ENCODE measurements around the gene DSP. TPM values are rescaled to one million over a fixed set of nuclear protein-coding genes. Genes with fewer than 3 reads are reported as not detected.

DSP gene
- total and polyA plus RNA-seq, 2 of the 13 experiments (the other 11 are each of a cell fraction or from before 2014, with no cell fraction given) = 89.8 to 117 TPM

- TF ChIP-seq PATZ1 (CRISPR knock-in tag; IDR thresholded peaks at IDR 0.05) (0 out of 2 replicates have a peak, but pooled peaks have one; percentile 22), ZNF615 (CRISPR knock-in tag; IDR thresholded peaks at IDR 0.05; ENCODE audit: borderline replicate concordance) (0 out of 2 replicates have a peak, but pooled peaks have one; percentile 62), ZNF138 (CRISPR knock-in tag; IDR thresholded peaks at IDR 0.05; ENCODE audit: low read depth) (peak; percentile 72), ZBTB2 (CRISPR knock-in tag; IDR thresholded peaks at IDR 0.05; ENCODE audit: low read depth) (0 out of 2 replicates have a peak, but pooled peaks have one; percentile 33), ZNF770 (CRISPR knock-in tag; IDR thresholded peaks at IDR 0.05) (peak; percentile 54), ZNF329 (CRISPR knock-in tag; IDR thresholded peaks at IDR 0.05; ENCODE audit: low read depth) (0 out of 2 replicates have a peak, but pooled peaks have one; percentile 66), ZNF230 (CRISPR knock-in tag; IDR thresholded peaks at IDR 0.05) (0 out of 2 replicates have a peak, but pooled peaks have one; percentile 78), ZNF691 (CRISPR knock-in tag; IDR thresholded peaks at IDR 0.05; ENCODE audit: borderline replicate concordance, low read depth) (0 out of 2 replicates have a peak, but pooled peaks have one; percentile 12), GFI1 (CRISPR knock-in tag; IDR thresholded peaks at IDR 0.05; ENCODE audit: borderline replicate concordance) (0 out of 2 replicates have a peak, but pooled peaks have one; percentile 40), ZNF605 (CRISPR knock-in tag; IDR thresholded peaks at IDR 0.05) (peak; percentile 15; the same call in 1 of the 2 replicates), ZNF275 (CRISPR knock-in tag; IDR thresholded peaks at IDR 0.05; ENCODE audit: borderline replicate concordance) (peak; percentile 4; the same call in 1 of the 2 replicates), SSRP1 (CRISPR knock-in tag; IDR thresholded peaks at IDR 0.05) (peak; percentile 92), RBFOX2 (IDR thresholded peaks at IDR 0.05; ENCODE audit: low read depth, low read length) (peak; percentile 90), E2F1 (CRISPR knock-in tag; IDR thresholded peaks at IDR 0.05) (no peak), ATF7-NPFF (CRISPR knock-in tag; IDR thresholded peaks at IDR 0.05; ENCODE audit: low read depth) (peak; percentile 32; the same call in 1 of the 2 replicates), ZNF224 (CRISPR knock-in tag; IDR thresholded peaks at IDR 0.05) (no peak)
Measured at GRCh38 chr6:7542065-7542873, 798 bp downstream of the DSP start (continued).
